ENCODE results near the gene LTA. TPM values are rescaled to one million over a fixed set of nuclear protein-coding genes. Genes with fewer than 3 reads are reported as not detected.

The LTA gene
- polyA plus RNA-seq, 1 donor from 2014 or later = not detected

DNA sequence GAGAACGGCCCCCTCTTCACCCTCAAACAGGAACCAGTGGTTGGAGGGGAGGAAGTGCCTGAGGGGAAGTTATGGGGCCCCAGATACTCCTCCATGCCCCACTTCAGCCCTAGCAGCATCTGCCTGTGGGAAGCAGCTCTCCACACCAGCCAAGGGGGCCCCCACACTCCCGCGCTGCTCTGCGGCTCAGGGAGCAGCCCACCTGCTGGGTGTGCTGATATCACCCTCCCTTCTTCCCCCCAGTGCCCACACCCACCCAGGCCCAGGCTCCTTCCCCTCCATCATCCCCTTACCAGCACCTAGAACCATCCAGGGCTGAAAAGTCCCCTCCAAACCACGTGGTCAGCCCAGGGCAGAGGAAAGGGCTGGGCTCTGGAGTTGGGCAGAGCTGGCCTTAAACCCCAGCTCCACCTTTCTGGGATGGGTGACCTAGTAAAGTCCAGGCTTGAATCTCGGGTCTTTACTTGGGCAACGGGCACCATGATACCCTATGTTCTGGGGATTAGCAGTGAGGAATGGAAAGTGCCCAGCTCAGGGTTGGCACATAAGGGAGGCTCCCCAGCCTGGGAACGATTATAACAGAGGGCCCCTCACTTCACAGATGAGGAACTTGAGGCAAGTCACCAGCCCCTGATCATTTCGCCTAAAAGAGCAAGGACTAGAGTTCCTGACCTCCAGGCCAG lies 14.7 kb downstream of the LTA start:
- no peaks in the 10 kb centered on the region for H3K9me3 ChIP-seq (ENCODE audit: low read length)
- H2AFZ ChIP-seq (ENCODE audit: low read depth, low read length) = no peak overlapping the region
- no peak overlapping the region for H3K27ac ChIP-seq (ENCODE audit: low read length)
- H3K79me2 ChIP-seq (replicated peaks; ENCODE audit: insufficient read depth, low read length) = no peaks in the 10 kb centered on the region
- H3K36me3 ChIP-seq (ENCODE audit: insufficient read depth, low read length) = no peaks in the 10 kb centered on the region
- no peak overlapping the region for H3K4me3 ChIP-seq (ENCODE audit: low read length)
- H3F3A ChIP-seq (ENCODE audit: insufficient read depth, low read length, poor library complexity, severe bottlenecking) = no peaks in the 10 kb centered on the region
- peaks cover 4% of the 10 kb centered on the region for H3K27me3 ChIP-seq (ENCODE audit: insufficient read depth, low read depth, low read length)
- H3K9me2 ChIP-seq (ENCODE audit: insufficient read depth, low read length) = no peaks in the 10 kb centered on the region
- TF ChIP-seq EP300 (conservative IDR thresholded peaks at IDR 0.05; ENCODE audit: poor library complexity, severe bottlenecking) (no peak), EZH2 (IDR thresholded peaks at IDR 0.05; ENCODE audit: borderline replicate concordance, insufficient read depth, low read length, poor library complexity, severe bottlenecking) (no peak), RAD21 (conservative IDR thresholded peaks at IDR 0.05) (no peak), POLR2AphosphoS5 (IDR thresholded peaks at IDR 0.05) (no peak), SMC3 (conservative IDR thresholded peaks at IDR 0.05; ENCODE audit: poor library complexity) (no peak), CTCF (IDR thresholded peaks at IDR 0.05; ENCODE audit: poor library complexity, severe bottlenecking) (no peak), MXI1 (conservative IDR thresholded peaks at IDR 0.05; ENCODE audit: poor library complexity, severe bottlenecking) (no peak), TAF1 (IDR thresholded peaks at IDR 0.05; ENCODE audit: low read depth) (no peak)
- TF ChIP-seq, protein P1, sequence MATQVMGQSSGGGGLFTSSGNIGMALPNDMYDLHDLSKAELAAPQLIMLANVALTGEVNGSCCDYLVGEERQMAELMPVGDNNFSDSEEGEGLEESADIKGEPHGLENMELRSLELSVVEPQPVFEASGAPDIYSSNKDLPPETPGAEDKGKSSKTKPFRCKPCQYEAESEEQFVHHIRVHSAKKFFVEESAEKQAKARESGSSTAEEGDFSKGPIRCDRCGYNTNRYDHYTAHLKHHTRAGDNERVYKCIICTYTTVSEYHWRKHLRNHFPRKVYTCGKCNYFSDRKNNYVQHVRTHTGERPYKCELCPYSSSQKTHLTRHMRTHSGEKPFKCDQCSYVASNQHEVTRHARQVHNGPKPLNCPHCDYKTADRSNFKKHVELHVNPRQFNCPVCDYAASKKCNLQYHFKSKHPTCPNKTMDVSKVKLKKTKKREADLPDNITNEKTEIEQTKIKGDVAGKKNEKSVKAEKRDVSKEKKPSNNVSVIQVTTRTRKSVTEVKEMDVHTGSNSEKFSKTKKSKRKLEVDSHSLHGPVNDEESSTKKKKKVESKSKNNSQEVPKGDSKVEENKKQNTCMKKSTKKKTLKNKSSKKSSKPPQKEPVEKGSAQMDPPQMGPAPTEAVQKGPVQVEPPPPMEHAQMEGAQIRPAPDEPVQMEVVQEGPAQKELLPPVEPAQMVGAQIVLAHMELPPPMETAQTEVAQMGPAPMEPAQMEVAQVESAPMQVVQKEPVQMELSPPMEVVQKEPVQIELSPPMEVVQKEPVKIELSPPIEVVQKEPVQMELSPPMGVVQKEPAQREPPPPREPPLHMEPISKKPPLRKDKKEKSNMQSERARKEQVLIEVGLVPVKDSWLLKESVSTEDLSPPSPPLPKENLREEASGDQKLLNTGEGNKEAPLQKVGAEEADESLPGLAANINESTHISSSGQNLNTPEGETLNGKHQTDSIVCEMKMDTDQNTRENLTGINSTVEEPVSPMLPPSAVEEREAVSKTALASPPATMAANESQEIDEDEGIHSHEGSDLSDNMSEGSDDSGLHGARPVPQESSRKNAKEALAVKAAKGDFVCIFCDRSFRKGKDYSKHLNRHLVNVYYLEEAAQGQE (IDR thresholded peaks at IDR 0.05; ENCODE audit: borderline replicate concordance) = no peak
- H3K9ac ChIP-seq (ENCODE audit: low read length) = no peak overlapping the region
- H3K4me2 ChIP-seq (ENCODE audit: low read length) = no peak overlapping the region
- no peaks in the 10 kb centered on the region for H4K20me1 ChIP-seq (ENCODE audit: insufficient read depth)

GRCh38 chr6:31587791-31588777 lies 16.0 kb downstream of the LTA start:
- no peaks in the 10 kb centered on the region for H3K36me3 ChIP-seq (ENCODE audit: insufficient read depth, low read length)
- no peaks in the 10 kb centered on the region for H3K9me2 ChIP-seq (ENCODE audit: insufficient read depth, low read length)
- no peak overlapping the region for H2AFZ ChIP-seq (ENCODE audit: low read depth, low read length)
- no peak for TF ChIP-seq RAD21 (conservative IDR thresholded peaks at IDR 0.05)
- TF ChIP-seq, protein P1 (IDR thresholded peaks at IDR 0.05; ENCODE audit: borderline replicate concordance) = no peak
- no peak for TF ChIP-seq CTCF (IDR thresholded peaks at IDR 0.05; ENCODE audit: poor library complexity, severe bottlenecking)
- no peak for TF ChIP-seq MXI1 (conservative IDR thresholded peaks at IDR 0.05; ENCODE audit: poor library complexity, severe bottlenecking)
- TF ChIP-seq EZH2 (IDR thresholded peaks at IDR 0.05; ENCODE audit: borderline replicate concordance, insufficient read depth, low read length, poor library complexity, severe bottlenecking) = no peak
- no peaks in the 10 kb centered on the region for H3K79me2 ChIP-seq (replicated peaks; ENCODE audit: insufficient read depth, low read length)
- no peaks in the 10 kb centered on the region for H3K9me3 ChIP-seq (ENCODE audit: low read length)
- H3K4me2 ChIP-seq (ENCODE audit: low read length) = no peak overlapping the region
- H3F3A ChIP-seq (ENCODE audit: insufficient read depth, low read length, poor library complexity, severe bottlenecking) = no peaks in the 10 kb centered on the region
- no peak overlapping the region for H3K4me3 ChIP-seq (ENCODE audit: low read length)
- no peaks in the 10 kb centered on the region for H3K27me3 ChIP-seq (ENCODE audit: insufficient read depth, low read depth, low read length)
- H4K20me1 ChIP-seq (ENCODE audit: insufficient read depth) = no peaks in the 10 kb centered on the region
- no peak overlapping the region for H3K9ac ChIP-seq (ENCODE audit: low read length)
- no peak overlapping the region for H3K27ac ChIP-seq (ENCODE audit: low read length)

Data from neural cell (in vitro differentiated cells).